IPS-NIHi11 (cell line): ENCODE measurements around the gene SOX2.

Experiments used
- DNase-seq: peaks from one replicate; pipeline ENCODE4 v3.0.0; 2012; ENCODE audit warnings: mixed read lengths, low spot score

The SOX2 gene

DNA sequence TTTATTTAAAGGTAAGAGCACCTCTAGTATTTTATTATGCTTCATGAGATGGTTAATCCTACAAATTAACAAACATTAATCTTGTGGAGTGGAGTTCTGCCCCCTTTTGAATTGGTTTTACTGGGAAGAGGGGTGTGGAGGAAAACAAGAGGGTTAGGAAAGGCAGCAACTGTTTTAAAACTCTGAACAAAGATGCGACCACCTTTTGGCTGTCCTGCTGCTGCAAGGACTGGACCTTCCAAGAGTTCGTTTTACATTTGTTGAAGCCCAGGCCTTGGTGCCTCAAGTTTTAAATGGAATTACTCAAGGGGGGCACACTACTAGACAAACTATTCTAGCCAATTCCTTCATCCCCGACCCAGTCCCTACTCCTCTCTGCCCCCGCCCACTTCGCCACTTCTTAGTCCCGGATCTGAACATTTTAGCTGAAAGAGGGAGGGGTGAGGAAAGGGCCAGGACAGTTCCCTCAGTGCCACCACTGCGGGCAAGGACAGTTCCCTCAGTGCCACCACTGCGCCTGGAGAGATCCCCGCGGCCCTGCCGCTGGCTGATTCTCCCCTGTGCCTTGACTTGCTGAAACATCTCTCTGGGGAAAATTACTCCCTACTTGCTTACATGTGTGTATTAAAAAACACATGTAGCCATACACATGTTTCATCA is 11.2 kb downstream of the SOX2 start:
- no peak for DNase-seq

DNA sequence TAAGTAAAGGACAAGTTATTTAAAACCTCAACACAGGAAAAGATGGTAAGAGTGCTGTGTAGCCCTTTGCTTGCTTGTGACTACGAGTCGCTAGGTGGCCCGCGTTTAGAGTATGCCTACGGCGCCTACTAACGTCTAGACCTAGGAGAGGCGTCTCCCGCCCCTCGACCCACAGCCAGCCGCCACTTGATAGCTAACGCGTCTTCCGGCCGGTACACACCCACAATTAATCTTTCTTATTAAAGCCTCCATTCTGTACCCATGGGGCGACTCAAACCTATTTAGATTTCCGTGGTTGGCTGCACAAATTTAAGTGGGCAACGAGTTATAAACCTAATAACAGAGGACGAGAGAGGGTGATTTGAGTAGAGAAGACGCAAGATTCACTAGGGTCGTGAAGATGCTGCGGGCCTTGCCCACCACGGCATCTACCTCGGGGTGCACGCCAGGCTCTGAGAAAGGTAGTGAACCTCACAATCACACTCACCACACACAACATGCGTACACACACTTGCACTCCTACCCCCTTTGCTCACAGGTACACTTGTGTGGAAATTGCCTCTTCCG is 12.0 kb downstream of the SOX2 start:
- DNase-seq, result no peak

DNA sequence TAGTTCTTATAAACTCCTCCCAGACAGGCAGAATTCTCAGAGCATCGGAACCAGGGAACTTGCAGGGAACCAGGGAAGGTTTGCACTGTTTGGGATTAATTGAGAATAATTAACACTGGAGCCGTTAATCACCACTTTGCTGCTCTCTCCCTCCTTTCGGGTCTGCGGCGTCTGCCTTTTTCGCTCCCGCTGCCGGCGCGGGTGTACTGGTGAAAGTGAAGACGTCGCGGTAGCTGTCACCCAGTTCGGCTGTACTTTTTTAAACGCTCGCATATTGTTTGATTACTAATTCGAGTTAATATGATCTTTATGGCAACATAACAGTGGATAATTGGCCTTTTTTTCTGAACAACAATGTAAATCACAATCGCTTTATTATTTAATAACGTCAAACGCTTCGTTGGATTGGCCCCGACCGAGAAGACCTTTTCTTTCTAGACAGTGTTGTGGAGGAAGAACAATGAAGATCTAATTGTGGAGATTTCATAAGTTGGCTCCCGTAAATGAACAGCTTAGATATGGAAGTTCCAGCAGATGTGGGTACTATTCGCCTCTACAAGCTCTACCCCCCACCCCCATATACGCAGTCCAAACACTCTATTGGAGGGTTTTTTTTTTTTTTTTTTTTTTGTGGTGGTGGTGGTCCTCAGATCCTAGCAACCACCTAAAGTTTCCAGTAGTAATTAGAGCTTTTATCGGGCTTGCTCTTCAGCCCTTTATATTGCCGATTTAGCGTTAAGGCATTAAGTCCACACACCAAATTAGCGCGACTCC is 12.7 kb downstream of the SOX2 start:
- no peak for DNase-seq

DNA sequence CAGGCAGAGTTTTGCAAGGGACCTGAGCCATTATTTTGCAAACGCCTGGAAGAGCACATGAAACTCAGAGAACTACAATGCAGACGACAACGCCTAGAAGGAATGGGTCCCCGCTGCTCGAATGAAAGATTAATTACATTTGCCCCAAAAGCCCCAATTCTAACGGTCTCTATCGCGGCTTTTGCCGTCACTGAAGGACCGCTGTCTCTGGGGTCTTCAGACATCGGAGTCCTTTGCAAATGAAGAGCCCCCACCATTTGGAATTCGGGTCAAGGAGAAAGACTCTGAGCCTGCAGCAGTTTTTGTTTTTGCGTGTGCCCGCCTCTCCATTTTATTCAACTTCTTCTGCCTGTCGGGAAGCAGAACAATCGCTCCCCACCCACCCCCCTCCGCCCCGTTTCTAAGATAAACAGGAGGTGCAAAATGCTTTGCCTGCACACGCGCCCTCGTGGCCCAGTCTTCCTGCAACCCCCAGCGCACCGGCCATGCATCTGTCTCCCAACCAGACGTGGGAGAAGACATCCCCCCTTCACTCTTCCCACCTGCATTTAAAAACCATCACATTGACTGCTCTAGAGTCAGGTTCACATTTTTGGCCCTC is 13.5 kb downstream of the SOX2 start:
- no peak for DNase-seq

DNA sequence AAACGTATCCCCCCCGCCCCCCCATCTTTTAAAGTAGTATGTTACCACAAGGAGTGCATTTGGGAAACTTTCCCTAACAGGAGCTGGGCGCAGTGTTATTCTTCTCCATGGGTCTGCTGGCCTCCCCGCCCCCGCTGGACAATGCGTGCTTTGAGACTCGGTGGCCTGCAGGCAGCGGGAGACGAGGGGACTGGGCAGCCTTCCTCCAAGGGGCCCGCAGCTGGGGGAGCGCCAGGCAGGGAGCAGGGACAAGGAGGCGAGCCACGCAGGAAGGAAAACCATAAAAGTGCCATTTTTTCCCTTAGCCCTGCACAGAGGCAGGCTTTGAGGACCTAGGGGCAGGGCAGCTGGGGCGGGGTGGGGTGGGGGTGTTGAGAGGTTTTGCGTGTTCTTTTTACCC is 14.1 kb downstream of the SOX2 start:
- DNase-seq, result no peak

DNA sequence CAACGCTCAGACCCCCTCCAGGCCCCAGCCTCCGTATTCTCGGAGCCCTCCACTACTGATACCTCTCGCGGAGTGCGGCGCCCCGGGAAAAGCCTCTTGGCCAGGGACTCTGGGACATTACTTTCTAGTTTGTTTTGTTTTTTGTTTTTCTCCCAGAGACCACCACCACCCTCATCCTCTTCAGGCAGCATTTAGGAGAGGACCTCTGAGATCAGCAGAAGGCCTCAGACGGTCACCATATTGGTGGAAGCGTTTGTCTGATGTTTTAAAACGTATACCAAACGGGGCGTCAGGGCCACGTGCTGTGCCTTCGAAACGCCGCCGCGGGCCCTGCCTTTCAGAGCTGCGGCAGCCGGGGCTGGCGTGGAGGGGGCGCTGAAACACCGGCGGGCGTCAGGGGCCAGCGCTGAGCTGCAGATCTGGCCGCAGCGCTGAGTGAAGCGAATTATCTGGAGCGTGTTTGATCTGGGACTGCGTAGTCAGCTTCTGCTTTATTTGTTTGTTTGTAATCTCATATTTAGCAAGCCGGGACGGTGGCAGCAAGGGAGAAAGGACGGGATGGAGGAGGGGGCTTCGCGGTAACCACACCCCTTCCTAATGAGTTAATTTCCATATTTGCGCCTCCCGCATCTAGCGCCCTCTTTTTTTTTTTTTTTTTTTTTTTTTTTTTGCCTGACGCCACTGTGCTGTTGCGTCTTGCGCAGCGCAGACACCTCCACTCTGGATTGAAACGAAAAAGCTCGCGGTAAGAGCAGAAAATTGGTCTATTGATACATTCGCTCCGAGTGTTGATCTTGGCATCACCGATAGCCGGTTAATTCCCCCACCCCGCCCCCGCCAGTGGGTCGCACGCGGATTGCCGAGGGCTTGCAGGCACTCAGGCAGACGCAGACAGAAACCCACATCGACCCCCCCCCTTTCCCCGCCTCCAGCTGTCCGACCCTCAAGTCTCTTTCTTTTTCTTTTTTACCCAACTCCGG is 14.9 kb downstream of the SOX2 start:
- peak; percentile 72 for DNase-seq

DNA sequence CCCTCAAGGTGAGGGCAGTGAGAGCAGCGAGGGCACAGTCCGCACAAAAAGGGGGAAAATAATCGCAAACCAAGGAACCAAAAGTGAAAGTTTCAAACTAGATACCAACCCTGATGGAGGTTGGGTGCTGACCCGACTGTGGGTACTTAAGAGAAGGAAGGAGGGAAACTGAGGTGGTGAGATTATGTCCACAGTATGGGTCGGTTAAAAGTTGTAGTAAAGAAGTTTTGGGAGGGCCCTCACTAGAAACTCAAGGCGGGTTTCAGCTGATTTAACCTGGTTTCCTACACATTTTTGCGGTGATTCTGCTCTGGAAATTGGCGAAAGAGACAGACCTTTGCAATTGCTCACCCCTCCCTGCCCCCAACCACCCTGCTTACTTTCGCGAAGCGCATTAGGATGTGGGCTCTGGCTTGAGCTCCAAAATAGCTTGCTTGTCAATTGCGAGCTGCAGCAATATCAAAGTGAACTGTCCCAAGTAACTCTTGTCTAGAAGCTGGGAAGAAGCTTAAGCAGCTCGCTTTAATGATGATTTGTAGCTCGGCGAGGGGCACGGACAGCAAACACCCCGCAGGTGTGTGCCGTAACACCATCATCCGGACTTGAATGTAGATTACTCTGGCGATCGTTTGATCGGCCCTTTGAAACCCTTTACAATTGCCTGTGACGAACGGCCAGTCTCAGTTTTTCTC is 15.8 kb downstream of the SOX2 start:
- DNase-seq, result no peak

DNA sequence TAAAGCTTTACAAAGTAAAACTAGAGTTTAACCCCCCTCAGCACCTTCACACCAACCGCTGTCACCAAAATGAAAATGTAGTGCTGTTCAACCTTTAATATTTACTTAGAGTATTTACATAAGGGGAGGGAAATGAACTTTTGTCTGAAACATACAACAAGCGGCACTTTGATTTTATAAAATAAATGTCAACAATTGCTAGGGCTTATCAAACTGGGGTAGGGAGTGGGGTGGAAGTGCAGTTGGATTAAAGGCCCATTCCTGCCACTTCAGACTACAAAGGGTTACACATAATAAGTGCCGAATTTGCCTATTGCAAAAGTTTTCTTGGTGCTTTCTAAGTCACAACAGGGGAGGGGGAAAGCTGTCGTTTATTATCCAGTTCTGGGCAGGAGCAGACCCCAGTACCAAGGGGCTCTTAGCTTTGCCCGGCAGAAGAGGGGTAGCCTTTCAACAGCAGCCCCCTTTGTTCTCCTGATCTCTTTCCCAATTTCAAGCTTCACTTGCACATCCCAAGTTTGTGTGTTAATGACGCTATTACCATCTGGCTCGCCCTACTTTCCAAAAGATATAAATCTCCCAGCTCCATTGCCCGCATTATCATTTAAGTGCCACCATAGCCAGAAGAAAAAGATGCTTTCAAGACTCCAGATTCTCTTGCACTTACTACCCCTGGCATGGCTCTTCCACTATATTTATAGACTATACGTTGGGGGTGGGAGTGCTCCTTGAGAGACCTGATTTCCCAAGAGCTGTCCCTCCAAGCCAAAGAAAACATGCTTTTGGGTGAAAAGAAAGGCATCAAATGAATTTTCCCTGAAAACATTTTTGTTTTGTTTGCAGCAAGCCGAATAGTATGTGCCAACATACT is 17.0 kb downstream of the SOX2 start:
- no peak for DNase-seq

DNA sequence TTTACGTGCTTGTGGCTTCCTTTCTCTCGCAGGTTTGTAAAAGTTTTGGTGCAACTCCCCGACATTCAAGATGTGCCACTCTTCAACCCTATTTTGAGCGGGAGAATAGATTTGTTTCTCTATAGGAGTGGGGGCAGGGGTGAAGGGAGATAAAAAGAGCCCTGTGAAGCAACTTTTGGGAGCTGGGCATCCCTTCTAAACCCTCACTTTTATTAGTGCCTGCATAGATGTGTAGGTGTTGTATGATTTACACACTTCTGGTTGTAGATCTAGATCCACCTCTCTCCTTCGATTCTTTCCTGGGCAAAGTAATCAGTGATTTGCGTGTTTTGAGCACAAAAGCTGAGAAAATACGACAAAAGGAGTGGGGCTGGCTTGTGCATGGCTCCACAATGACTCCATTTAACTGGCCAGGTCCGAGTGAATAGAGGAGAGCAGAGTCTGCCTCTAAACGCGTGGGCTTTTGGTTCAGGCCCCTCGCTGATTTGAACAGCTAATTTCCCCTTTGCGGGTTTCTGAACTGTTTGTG is 17.7 kb downstream of the SOX2 start:
- DNase-seq, result no peak

DNA sequence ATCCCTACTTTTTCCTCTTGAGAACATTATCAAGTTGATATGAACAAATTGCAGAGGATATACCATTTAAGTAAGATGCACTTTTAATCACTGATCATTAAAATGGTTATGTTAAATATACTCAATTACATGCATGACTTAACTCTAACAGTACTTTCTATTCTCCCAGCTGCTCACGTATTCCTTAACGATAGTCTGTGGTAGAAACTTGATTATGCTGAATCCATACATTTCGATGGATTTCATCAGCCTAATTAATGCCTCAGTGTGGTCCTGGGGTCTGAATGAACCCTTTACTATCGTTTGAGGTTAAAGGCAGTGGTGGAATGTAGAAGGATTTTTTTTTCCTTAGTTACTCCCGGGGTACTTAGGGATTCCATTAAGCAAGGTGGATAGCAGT is 18.6 kb downstream of the SOX2 start:
- no peak for DNase-seq

DNA sequence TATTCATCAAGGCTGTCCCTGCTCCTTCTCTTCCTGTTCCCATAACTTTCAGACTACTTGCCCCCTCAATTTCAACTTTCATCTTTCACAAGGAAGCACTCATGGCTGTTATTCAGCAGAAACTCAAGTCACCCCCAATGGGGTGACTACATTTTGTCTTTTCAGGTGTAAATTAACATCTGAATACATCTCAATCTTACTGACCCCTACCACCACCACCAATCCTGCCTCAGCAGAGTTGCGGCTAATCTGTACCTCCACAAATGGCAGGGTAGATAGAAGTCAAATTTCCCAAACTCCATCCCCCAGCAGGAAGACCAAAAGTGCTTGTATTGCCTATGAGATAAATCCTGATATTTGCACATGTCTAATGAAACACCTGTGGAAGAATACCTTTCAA is 19.2 kb downstream of the SOX2 start:
- DNase-seq, result peak; percentile 46

DNA sequence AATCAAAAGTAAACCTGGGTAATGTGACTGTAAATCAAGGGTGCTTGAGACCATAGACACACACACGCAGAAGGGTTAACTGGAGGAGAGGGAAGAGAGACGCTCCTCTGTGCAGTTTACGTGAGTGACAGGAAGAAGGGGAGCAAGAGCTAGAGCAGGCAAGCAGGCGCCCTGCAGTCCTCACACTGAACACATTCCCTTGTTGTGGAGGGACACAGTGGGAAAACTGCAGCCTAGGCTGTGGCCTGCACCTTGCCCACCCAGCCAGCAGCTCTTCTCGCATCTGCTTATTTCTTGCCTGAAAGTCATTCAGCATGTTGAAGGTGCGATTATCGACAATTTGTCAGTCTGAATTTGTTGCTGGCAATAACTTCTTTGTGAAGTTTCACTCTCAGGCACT is 24.2 kb downstream of the SOX2 start:
- no peak for DNase-seq

DNA sequence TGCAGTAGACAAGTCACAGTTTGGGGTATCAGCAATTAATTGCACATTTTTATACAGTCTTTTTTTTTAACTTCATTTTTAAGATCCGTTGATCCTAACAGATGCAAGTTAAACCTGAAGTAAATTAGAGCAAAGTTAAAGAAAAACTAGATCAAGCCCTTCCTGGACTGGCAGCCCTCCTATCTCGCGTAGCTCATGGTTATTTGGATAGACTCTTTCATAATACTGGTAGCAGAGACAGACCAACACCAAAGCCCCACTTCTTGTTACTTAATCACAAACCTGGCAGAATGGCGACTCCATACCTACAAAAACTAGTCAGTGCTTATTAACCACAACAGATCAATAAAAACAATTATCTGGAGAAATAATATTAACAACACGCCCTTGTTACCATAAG is 26.8 kb downstream of the SOX2 start:
- no peak for DNase-seq

DNA sequence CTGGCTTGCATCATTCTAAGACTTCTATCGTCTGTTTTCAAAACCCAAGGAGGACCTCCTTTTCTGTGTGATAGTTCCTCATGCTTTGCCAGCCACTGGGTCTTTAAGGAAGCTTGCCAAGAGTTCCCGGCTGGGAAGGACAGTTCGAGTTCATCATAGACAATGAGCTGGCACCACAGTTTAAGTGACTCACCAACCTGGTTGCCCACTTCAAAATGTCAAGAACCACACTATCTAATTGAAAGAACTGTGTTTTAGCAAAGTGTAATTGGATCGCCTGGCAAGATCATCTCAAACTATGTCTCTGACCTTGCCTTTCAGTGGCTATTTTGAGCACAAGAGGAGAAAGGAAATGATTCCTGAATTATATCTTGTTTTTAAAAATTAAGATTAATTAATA is 27.9 kb downstream of the SOX2 start:
- DNase-seq, result no peak

DNA sequence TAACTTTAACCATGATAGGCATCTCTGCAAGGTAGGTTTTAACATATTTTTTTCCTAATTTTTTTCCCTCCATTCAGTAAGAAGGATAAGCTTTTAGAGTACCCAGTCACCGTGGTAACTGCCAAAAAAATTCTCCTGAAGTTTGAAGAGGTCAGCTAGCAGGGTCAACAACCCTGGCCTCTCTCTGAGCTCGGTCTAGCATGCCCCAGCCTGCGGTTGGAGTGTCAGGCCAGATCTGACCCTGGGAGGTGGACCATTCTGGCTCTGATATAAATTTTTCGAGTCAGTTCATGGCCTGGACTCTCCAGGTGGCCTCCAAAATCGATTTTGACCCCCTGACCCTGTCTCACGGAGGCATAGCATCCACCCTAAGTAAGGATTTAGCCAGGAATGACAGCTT is 29.7 kb downstream of the SOX2 start:
- DNase-seq, result no peak

DNA sequence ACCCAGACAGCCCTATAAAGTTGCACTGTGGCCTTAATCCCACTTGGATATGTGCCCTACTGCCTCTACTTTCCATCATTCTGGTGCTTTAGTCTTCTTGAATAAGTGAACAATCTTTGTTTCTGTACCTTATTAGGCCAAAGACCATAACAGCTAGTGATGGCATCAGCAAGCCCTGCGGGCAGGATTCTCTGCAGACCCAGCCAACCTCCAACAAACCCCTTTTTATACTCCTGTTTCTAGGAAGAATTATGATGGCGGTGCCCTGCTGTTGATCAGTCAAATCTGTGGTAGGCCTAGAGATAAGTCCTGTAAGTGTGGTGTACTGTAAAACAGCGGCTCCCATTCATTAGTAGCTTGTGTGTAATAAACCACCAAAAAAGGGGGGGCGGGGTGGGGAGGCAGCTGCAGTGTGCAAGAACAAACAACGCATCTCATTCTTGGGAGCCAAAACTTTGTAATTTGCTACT is 40.5 kb downstream of the SOX2 start:
- no peak for DNase-seq

DNA sequence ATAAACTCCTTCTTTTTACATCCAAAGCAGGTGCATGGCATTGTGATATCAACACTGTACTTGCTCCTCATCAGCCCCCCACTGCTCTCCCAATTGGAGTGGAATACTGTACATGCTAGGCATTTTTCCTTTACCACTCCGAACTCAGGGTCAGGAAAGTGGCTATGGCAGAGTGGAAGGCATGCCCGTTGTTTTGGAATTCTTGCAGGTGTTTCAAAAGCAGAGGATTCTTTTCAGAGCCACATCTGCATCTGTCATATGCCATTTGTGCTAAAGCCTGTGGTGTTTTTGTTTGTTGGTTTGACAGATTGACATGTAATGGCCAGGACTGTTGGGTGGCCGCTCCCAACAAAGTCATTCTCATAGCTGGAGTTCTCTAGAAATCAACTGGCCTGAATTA is 41.7 kb downstream of the SOX2 start:
- no peak for DNase-seq

DNA sequence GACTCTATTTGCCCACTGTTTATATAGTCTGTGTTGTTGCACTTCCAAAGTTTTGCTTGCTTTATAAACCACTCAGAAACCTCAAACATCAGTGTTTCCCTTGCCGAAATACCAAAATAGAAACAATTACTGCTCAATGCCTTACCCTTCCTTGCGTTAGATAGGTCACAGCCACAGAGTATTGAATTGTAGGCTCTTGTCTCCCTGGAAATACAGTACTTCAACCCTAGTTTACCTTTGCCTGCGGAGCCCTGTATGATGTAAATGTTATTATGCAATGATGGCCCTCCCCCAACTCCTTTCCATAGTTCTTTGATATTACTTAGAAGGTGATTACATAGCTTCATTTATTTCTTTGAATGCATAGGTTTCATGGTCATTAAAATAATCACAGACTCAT is 44.2 kb downstream of the SOX2 start:
- DNase-seq, result no peak

DNA sequence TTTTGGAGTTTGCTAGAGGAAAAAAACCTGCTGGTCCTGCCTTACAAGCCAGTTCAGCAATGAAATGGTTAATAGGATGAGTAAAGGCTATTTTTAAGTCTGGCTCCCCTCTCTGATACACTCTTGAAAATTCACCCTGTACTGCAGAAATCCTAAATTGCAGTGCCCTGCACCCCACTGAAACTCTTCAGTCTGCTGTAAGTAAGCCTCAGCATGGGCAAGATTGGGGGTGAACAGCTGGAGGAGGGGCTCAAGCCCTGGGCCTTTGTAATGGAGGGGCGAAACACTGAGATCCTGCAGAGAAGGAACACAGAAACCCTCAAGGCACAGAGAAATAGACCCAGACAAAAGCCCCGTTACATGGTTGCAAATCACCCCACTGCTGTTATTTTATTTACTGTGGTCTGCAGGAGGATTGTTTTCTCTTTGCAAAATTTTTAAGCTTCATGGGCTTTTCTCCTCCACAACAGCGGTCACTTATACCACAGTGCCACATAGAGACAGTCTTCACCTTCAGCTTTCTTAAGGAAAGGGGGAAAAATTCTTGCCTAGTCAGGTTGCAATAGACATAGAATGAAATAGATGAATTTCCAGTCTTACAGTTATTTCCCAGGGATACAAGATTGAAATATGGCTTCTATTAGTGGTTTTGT is 45.0 kb downstream of the SOX2 start:
- DNase-seq, result peak; percentile 59
